Measurements from ENCODE around the gene LRRC32. TPM values are rescaled to one million over a fixed set of nuclear protein-coding genes. Genes with fewer than 3 reads are reported as not detected.
A peak's percentile ranks its signal among the peaks of the same experiment; 100 is the strongest.

Gene LRRC32
- total RNA-seq, 4 donors from 2014 or later = 15.6 to 42.5 (median 17.9) TPM

DNA sequence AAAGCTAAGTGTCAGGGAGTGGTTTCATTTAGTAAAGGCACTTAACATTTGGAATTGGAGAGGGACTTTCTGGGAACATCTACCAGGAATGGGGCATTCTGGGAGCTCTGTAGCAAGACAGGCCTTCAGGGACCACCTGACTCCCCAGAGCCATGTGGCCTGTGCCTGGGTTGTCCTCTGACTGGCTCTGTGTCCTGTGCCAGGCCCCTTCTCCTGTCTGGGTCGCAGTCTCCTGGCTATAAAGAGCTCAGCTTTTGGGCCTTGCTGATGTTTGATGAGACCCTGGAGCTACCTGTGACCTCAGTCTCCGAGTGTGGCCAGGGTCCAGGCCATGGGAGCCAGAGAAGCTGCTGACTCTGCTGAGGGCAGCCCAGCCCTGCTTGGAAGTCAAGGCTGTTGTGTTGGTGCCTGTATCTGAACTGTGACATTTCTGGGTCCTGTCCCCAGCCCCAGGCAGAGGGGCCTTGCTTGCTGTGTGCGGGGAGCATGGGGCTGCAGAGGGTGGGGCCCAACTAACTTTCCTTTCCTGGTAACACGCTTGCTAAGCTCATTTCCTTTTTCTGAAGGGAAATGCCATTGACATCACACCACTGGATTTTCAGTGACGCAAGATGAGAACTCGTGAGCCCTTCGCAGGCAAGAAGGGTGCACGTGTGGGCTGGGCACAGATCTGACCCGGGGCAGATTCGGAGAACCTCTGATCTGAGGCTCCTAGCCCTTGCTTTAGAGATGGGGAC is 41.3 kb downstream of the LRRC32 start:
- Histone ChIP-seq H3K4me3 (replicated peaks in 1 of 3) (no peak overlapping the region), H3K27ac (peak overlapping the region; percentile 58 to 85 (median 63)), H3K27me3 (no peaks in the 10 kb centered on the region), H3K9me3 (no peaks in the 10 kb centered on the region), H3K36me3 (no peaks in the 10 kb centered on the region), H3K4me1 (peaks cover 0 to 11% of the 10 kb centered on the region in 2 donors)
- DNase-seq = peak; percentile 15 to 36
- WGBS, 2 donors = 71 to 82% methylated on average over 9 to 10 of the region's 10 CpGs
- TF ChIP-seq, protein P1, sequence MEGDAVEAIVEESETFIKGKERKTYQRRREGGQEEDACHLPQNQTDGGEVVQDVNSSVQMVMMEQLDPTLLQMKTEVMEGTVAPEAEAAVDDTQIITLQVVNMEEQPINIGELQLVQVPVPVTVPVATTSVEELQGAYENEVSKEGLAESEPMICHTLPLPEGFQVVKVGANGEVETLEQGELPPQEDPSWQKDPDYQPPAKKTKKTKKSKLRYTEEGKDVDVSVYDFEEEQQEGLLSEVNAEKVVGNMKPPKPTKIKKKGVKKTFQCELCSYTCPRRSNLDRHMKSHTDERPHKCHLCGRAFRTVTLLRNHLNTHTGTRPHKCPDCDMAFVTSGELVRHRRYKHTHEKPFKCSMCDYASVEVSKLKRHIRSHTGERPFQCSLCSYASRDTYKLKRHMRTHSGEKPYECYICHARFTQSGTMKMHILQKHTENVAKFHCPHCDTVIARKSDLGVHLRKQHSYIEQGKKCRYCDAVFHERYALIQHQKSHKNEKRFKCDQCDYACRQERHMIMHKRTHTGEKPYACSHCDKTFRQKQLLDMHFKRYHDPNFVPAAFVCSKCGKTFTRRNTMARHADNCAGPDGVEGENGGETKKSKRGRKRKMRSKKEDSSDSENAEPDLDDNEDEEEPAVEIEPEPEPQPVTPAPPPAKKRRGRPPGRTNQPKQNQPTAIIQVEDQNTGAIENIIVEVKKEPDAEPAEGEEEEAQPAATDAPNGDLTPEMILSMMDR (IDR thresholded peaks at IDR 0.05) = no peak
- TF ChIP-seq POLR2A (IDR thresholded peaks at IDR 0.05) = no peak
- intact Hi-C loops (cut with DNase I) = no loop called here

- Histone ChIP-seq H3K4me3 (replicated peaks in 1 of 3) (no peak overlapping the region), H3K36me3 (no peaks in the 10 kb centered on the region), H3K4me1 (peaks cover 0 to 11% of the 10 kb centered on the region in 2 donors), H3K27me3 (no peaks in the 10 kb centered on the region), H3K9me3 (no peaks in the 10 kb centered on the region), H3K27ac (peak overlapping the region in 2 of 3 donors; percentile 58 to 77)
- WGBS, 2 donors = 74 to 82% methylated on average over 8 of the region's 8 CpGs
- no peak for DNase-seq
- TF ChIP-seq POLR2A (IDR thresholded peaks at IDR 0.05) = no peak
- TF ChIP-seq, protein P1 (IDR thresholded peaks at IDR 0.05) = no peak
- intact Hi-C loops (cut with DNase I) = no loop called here
These were observed 42.1 kb downstream of the LRRC32 start for GRCh38 chr11:76628408-76628947.

DNA sequence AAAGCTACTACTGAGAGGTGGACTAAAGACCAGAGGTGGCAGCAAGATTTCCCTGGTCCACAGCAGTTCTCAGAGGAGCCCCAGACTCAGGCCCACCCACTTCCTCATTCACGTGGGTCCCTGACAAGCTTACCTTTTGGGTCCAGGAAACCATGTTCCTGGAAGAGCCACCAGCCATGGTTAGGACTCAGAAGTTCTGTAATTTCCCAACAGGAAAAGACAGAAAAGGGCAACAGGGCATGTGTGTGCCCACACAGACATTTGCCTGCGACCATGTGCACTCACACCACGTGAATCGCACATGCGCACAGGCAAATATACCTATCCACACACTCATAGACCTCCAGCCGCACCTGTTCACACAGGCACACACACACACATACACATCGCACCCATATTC is 42.9 kb downstream of the LRRC32 start:
- Histone ChIP-seq H3K27ac (no peak overlapping the region), H3K9me3 (no peaks in the 10 kb centered on the region), H3K36me3 (no peaks in the 10 kb centered on the region), H3K27me3 (no peaks in the 10 kb centered on the region), H3K4me3 (replicated peaks in 1 of 3) (no peak overlapping the region), H3K4me1 (peaks cover 0 to 11% of the 10 kb centered on the region in 2 donors)
- no peak for DNase-seq
- TF ChIP-seq POLR2A (IDR thresholded peaks at IDR 0.05) = no peak
- TF ChIP-seq, protein P1 (IDR thresholded peaks at IDR 0.05) = no peak
- 89 to 91% methylated on average over 7 of the region's 7 CpGs for WGBS, 2 donors
- intact Hi-C loops (cut with DNase I) = no loop called here

GRCh38 chr11:76626921-76627401 is 43.6 kb downstream of the LRRC32 start:
- intact Hi-C loops (cut with DNase I) = no loop called here
- Histone ChIP-seq H3K9me3 (no peaks in the 10 kb centered on the region), H3K27ac (no peak overlapping the region), H3K27me3 (no peaks in the 10 kb centered on the region), H3K4me1 (peaks cover 0 to 11% of the 10 kb centered on the region in 2 donors), H3K4me3 (replicated peaks in 1 of 3) (no peak overlapping the region), H3K36me3 (no peaks in the 10 kb centered on the region)
- 79 to 82% methylated on average over 6 of the region's 6 CpGs for WGBS, 2 donors
- TF ChIP-seq, protein P1 (IDR thresholded peaks at IDR 0.05) = no peak
- no peak for TF ChIP-seq POLR2A (IDR thresholded peaks at IDR 0.05)
- DNase-seq = no peak

DNA sequence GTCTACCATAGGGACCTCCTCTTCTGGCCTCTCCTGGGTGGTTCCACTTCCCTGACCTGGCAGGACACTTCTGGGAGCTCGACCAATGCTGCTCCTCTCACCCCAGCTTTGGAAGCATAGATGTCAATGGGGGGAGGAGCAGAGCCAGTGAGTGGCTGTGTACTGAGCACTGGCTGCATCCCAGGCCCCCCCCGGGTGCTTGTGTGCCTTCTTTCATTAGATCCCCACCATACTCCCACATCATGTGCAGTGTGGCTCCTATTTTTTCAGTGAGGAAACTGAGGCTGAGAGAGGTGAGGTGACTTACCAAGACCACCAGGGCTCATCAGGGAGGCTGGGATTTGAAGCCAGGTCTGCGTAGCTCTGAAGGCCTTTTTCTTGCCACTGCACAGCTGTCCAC is 44.3 kb downstream of the LRRC32 start:
- Histone ChIP-seq H3K4me1 (peaks cover 0 to 11% of the 10 kb centered on the region in 2 donors), H3K4me3 (replicated peaks in 1 of 3) (no peak overlapping the region), H3K36me3 (no peaks in the 10 kb centered on the region), H3K27ac (no peak overlapping the region), H3K27me3 (no peaks in the 10 kb centered on the region), H3K9me3 (no peaks in the 10 kb centered on the region)
- no peak for DNase-seq
- 97 to 100% methylated on average over 3 of the region's 3 CpGs for WGBS, 2 donors
- TF ChIP-seq POLR2A (IDR thresholded peaks at IDR 0.05) = no peak
- intact Hi-C loops (cut with DNase I) = no loop called here

Data from thyroid gland (tissue), 4 donors.